K562 (cell line): ENCODE results near the gene ANO2. TPM values are rescaled to one million over a fixed set of nuclear protein-coding genes. Genes with fewer than 3 reads are reported as not detected.

ENCODE experiments used
- ATAC-seq: fragments of 200-7000 bp; cut with Tn5 transposase; 3 replicates; pipeline ENCODE4 v1.9.1; 2020; ENCODE audit warnings: moderate library complexity
- BruUV-seq: library from RNA; stranded (reverse); fragments of 400-500 nt; replicated peaks from 2 replicates; lab custom pipeline; 2021; lab: Mats Ljungman, UMichigan
- CTCF ChIA-PET: fragments of 300-600 bp; formaldehyde crosslinking; extraction: SDS; loops from one replicate; lab custom pipeline; 2021; ENCODE audit warnings: low intra/inter-chr PET ratio; lab: Yijun Ruan, JAX
- POLR2A ChIA-PET: fragments of 300-600, 350-650 bp; sonication (Branson Sonifier 250); formaldehyde crosslinking; extraction: SDS; loops from one replicate; lab custom pipeline; 2021; ENCODE audit warnings: antibody characterized with exemption, inconsistent platforms; lab: Yijun Ruan, JAX
- DNase-seq, 4 experiments: peaks; one replicate each; pipeline versions ENCODE4 v3.0.0 to v3.0.0-alpha.2; 2011 to 2018; ENCODE audit warnings: low spot score in 3 of 4, mixed read lengths in 3 of 4; ENCODE audit errors: extremely low read depth in 1 of 4
- FAIRE-seq: peaks from 2 replicates; lab custom pipeline; 2011; peaks lifted over from hg19 to GRCh38; lab: Jason Lieb, UNC
- H2AFZ ChIP-seq: 2 replicates; pipeline ENCODE4 v1.6.0; 2011; ENCODE audit warnings: low read depth, low read length, control low read depth, inconsistent platforms
- H3K27ac ChIP-seq: fragments of 200-600 bp; 3 replicates; pipeline ENCODE4 v1.8.0; 2011; ENCODE audit warnings: low read depth, mild to moderate bottlenecking, control low read depth, inconsistent platforms, low read length, moderate library complexity, mixed read lengths; ENCODE audit errors: extremely low read depth
- H3K27me3 ChIP-seq, 2 experiments: fragments of 300-600 bp in 1 of 2; 2 replicates in 1 of 2; 3 replicates in 1 of 2; pipeline versions ENCODE4 v1.6.0 to v1.8.0; 2011; ENCODE audit warnings: inconsistent platforms in 2 of 2, low read length in 2 of 2, mild to moderate bottlenecking in 1 of 2, mixed read lengths in 1 of 2, moderate library complexity in 1 of 2; ENCODE audit not compliant: control insufficient read depth in 2 of 2, insufficient read depth in 2 of 2
- H3K36me3 ChIP-seq: fragments of 300-600 bp; 3 replicates; pipeline ENCODE4 v1.8.0; 2011; ENCODE audit warnings: mild to moderate bottlenecking, low read length, inconsistent platforms; ENCODE audit not compliant: control insufficient read depth, insufficient read depth
- H3K4me1 ChIP-seq, 2 experiments: fragments of 200-600 bp in 1 of 2; replicated peaks in 1 of 2; 2 replicates in 1 of 2; 3 replicates in 1 of 2; pipeline versions ENCODE4 v1.5.1 to v1.8.0; 2011; ENCODE audit warnings: inconsistent platforms in 2 of 2, low read length in 2 of 2, mild to moderate bottlenecking in 1 of 2, mixed read lengths in 1 of 2, moderate library complexity in 1 of 2; ENCODE audit not compliant: control insufficient read depth in 2 of 2, insufficient read depth in 2 of 2
- H3K4me2 ChIP-seq: 2 replicates; pipeline ENCODE4 v1.6.1; 2011; ENCODE audit warnings: low read length, control low read depth, inconsistent platforms, mixed read lengths; ENCODE audit not compliant: insufficient read depth
- H3K4me3 ChIP-seq: fragments of 200-600 bp; sonication (generic), shearing (Covaris generic); 2 replicates; pipeline ENCODE4 v1.5.1; 2016; ENCODE audit warnings: control low read depth, inconsistent platforms
- H3K79me2 ChIP-seq: fragments of 200-600 bp; 3 replicates; pipeline ENCODE4 v1.8.0; 2011; ENCODE audit warnings: low read length, inconsistent platforms; ENCODE audit not compliant: control insufficient read depth, insufficient read depth
- H3K9ac ChIP-seq, 2 experiments: 2 replicates each; pipeline versions ENCODE4 v1.6.0 to v1.6.1; 2011; ENCODE audit warnings: low read depth in 2 of 2, low read length in 2 of 2, control low read depth in 1 of 2, inconsistent platforms in 1 of 2, mild to moderate bottlenecking in 1 of 2, mixed read lengths in 1 of 2; ENCODE audit not compliant: insufficient read depth in 1 of 2
- H3K9me1 ChIP-seq: one replicate; pipeline ENCODE4 v1.6.0; 2011; ENCODE audit warnings: inconsistent platforms, mild to moderate bottlenecking, low read length, moderate library complexity; ENCODE audit not compliant: control insufficient read depth, insufficient read depth
- H3K9me3 ChIP-seq: replicated peaks from 2 replicates; pipeline ENCODE4 v1.5.1; 2011; ENCODE audit warnings: low read depth, low read length, inconsistent platforms; ENCODE audit not compliant: control insufficient read depth, insufficient read depth
- H4K20me1 ChIP-seq: replicated peaks from 2 replicates; pipeline ENCODE4 v1.6.1; 2011; ENCODE audit warnings: low read length, inconsistent platforms, mixed read lengths; ENCODE audit not compliant: control insufficient read depth, insufficient read depth
- ESRRA ChIP-seq: fragments of 450-650 bp; IDR thresholded peaks from 2 replicates; pipeline ENCODE4 v1.6.1; 2014; ENCODE audit warnings: low read depth, mild to moderate bottlenecking, moderate library complexity, borderline replicate concordance
- FOSL1 ChIP-seq: fragments of 200-800 bp; sonication (Bioruptor generic); conservative IDR thresholded peaks from 2 replicates; pipeline ENCODE4 v1.6.1; 2016; ENCODE audit warnings: missing genetic modification characterization, missing compliant biosample characterization
- TFE3 ChIP-seq: fragments of 450-650 bp; formaldehyde crosslinking; IDR thresholded peaks from 2 replicates; pipeline ENCODE4 v1.4.0; 2020; ENCODE audit warnings: mild to moderate bottlenecking, mixed read lengths
- XRCC4 ChIP-seq: IDR thresholded peaks from one replicate; pipeline ENCODE4 v1.6.1; 2011; ENCODE audit not compliant: insufficient read depth, insufficient read length; ENCODE audit errors: extremely low read depth
- ZBTB33 ChIP-seq: sonication (generic); formaldehyde crosslinking; IDR thresholded peaks from 2 replicates; pipeline ENCODE4 v1.8.1; 2023; ENCODE audit warnings: mild to moderate bottlenecking, missing genetic modification reagents
- ZNF561 ChIP-seq: fragments of 450-650 bp; formaldehyde crosslinking; conservative IDR thresholded peaks from 2 replicates; pipeline ENCODE4 v1.4.0; 2020; ENCODE audit warnings: mild to moderate bottlenecking, moderate library complexity
- WGBS: fragments of 100-300 bp; shearing (Covaris generic); methylation state at CpG from one replicate; pipeline ENCODE4 v1.1.6; 2016; ENCODE audit warnings: low coverage, mixed read lengths; ENCODE audit not compliant: insufficient coverage; ENCODE audit errors: missing lambda C conversion rate; 5-methylcytosine and 5-hydroxymethylcytosine counted together
- in situ Hi-C: fragments of 300-500 bp; cut with MboI; formaldehyde crosslinking; loops from 4 replicates; pipeline ENCODE4 v1.15.0; 2018; ENCODE audit warnings: inconsistent platforms, mixed read lengths
- intact Hi-C: fragments of 100-400 bp; cut with micrococcal nuclease; formaldehyde crosslinking; loops from 2 replicates; pipeline ENCODE4 v1.14.2; 2022
- polyA plus RNA-seq, 8 experiments: library from polyadenylated mRNA; depleted of rRNA in 4 of 8; stranded (reverse) in 5 of 8; unstranded in 3 of 8; fragments of >200 nt; fragmentation: Nextera tagmentation in 2 of 8; fragmentation: Illumina TruSeq in 1 of 8; extraction: Ambion mirVana in 2 of 8; extraction: Trizol in 1 of 8; gene quantifications; 2 replicates each; pipeline versions ENCODE4 v1.2.1 to v1.2.3, GENCODE V29; 2011 to 2014; ENCODE audit warnings: inconsistent platforms in 1 of 8, missing spikeins in 1 of 8
- total RNA-seq, 7 experiments: library from RNA; depleted of rRNA in 6 of 7; stranded (reverse); fragments of >200 nt in 6 of 7; fragmentation: Illumina TruSeq in 2 of 7; extraction: Trizol in 2 of 7; gene quantifications; 2 replicates each; pipeline versions ENCODE4 v1.2.1 to v1.2.3, GENCODE V29; 2011 to 2021; ENCODE audit warnings: low replicate concordance in 1 of 7

Gene ANO2
- total and polyA plus RNA-seq, 9 of the 15 experiments (the other 6 are each of a cell fraction or from before 2014, with no cell fraction given): 0.64 TPM; not detected in 8

GRCh38 chr12:5637698-5638097 lies 307.4 kb downstream of the ANO2 start:
- ChIA-PET CTCF (no interaction called here), POLR2A (no interaction called here)
- Histone ChIP-seq H3K4me2 (no peak overlapping the region), H3K27ac (no peak overlapping the region), H3K27me3 (peaks cover 6 to 29% of the 10 kb centered on the region in 2 experiments; a peak in 4 of 5 replicates), H3K4me1 (no peaks in the 10 kb centered on the region), H4K20me1 (no peaks in the 10 kb centered on the region), H3K9ac (no peak overlapping the region), H3K9me3 (no peaks in the 10 kb centered on the region), H3K79me2 (no peaks in the 10 kb centered on the region), H3K9me1 (no peaks in the 10 kb centered on the region), H3K36me3 (no peaks in the 10 kb centered on the region), H2AFZ (no peak overlapping the region), H3K4me3 (no peak overlapping the region)
- no TSS peak for BruUV-seq
- FAIRE-seq (no peak), DNase-seq (no peak), ATAC-seq (no peak)
- in situ Hi-C loops (no loop called here), intact Hi-C loops (no loop called here)
- TF ChIP-seq XRCC4 (no peak), TFE3 (CRISPR knock-in tag) (peak; percentile 45), FOSL1 (tag) (no peak), ESRRA (no peak)
- WGBS: 0% methylated on average over 4 of the region's 4 CpGs

GRCh38 chr12:5636907-5637306 lies 308.2 kb downstream of the ANO2 start:
- 0% methylated on average over 4 of the region's 4 CpGs for whole genome bisulfite sequencing
- in situ Hi-C loops (no loop called here), intact Hi-C loops (no loop called here)
- no peaks in the 10 kb centered on the region for H3K4me1 ChIP-seq
- H3K27me3 ChIP-seq: peaks cover 6 to 31% of the 10 kb centered on the region in 2 experiments; a peak in 4 of 5 replicates
- ChIA-PET CTCF (no interaction called here), POLR2A (no interaction called here)
- no peaks in the 10 kb centered on the region for H4K20me1 ChIP-seq
- DNase-seq (no peak), FAIRE-seq (no peak), ATAC-seq (no peak)
- no TSS peak for BruUV-seq
- H3K27ac ChIP-seq: no peak overlapping the region
- H3K9me3 ChIP-seq: no peaks in the 10 kb centered on the region
- no peak for TF ChIP-seq ZNF561
- no peak for TF ChIP-seq ZBTB33 (CRISPR knock-in tag)
- no peaks in the 10 kb centered on the region for H3K36me3 ChIP-seq
- no peak overlapping the region for H3K4me3 ChIP-seq
- no peak overlapping the region for H3K4me2 ChIP-seq
- H2AFZ ChIP-seq: no peak overlapping the region
- no peaks in the 10 kb centered on the region for H3K9me1 ChIP-seq
- H3K79me2 ChIP-seq: no peaks in the 10 kb centered on the region
- H3K9ac ChIP-seq: no peak overlapping the region
